GM12874 (cell line): Measurements from ENCODE around the gene SIL1.

Experiments used
- CTCF ChIP-seq: IDR thresholded peaks from 2 replicates; pipeline ENCODE4 v1.5.1; 2011; ENCODE audit warnings: low read depth, mild to moderate bottlenecking, control low read depth, low read length, moderate library complexity; ENCODE audit not compliant: insufficient read depth

The SIL1 gene

GRCh38 chr5:138937392-138938387 is 260.5 kb downstream of the SIL1 start:
- no peak for TF ChIP-seq CTCF

- no peak for TF ChIP-seq CTCF
These were observed 261.2 kb downstream of the SIL1 start for GRCh38 chr5:138936968-138937345.

- no peak for TF ChIP-seq CTCF
These were observed 261.8 kb downstream of the SIL1 start for GRCh38 chr5:138936225-138936967.

- no peak for TF ChIP-seq CTCF
These were observed 262.7 kb downstream of the SIL1 start for GRCh38 chr5:138935466-138935865.

GRCh38 chr5:138934971-138935370 is 263.2 kb downstream of the SIL1 start:
- no peak for TF ChIP-seq CTCF

- no peak for TF ChIP-seq CTCF
These were observed 264.5 kb downstream of the SIL1 start for GRCh38 chr5:138933522-138934290.
